ENCODE measurements around the gene OR52N4.
A peak's percentile ranks its signal among the peaks of the same experiment; 100 is the strongest.
"Not testable (repeated sequence)": the region's sequence is repeated elsewhere in the genome, so short reads cannot be mapped to it uniquely, and the experiment has no call there.

Gene OR52N4

GRCh38 chr11:5753943-5754342 lies at the start of gene OR52N4:
Gene OR52N4 (plus strand): TSS chr11:5754243. CDS start chr11:5754741, 498 bp downstream.
- H3K27ac ChIP-seq (ENCODE audit: low read depth, low read length) = no peak within 1 kb of the TSS
- no peaks in the 10 kb centered on the region for H3K36me3 ChIP-seq (ENCODE audit: insufficient read depth, low read length)
- no peaks in the 10 kb centered on the region for H3K79me2 ChIP-seq (ENCODE audit: control insufficient read depth, insufficient read depth, low read length, unreplicated experiment)
- no peak within 1 kb of the TSS for H3K4me3 ChIP-seq (ENCODE audit: low read depth, low read length)
- H3K4me1 ChIP-seq (ENCODE audit: control insufficient read depth, insufficient read depth, low read length, unreplicated experiment) = no peaks in the 10 kb centered on the region
- no peak within 1 kb of the TSS for H2AFZ ChIP-seq (ENCODE audit: low read length, unreplicated experiment)
- H3K27me3 ChIP-seq (ENCODE audit: insufficient read depth, low read length) = no peaks in the 10 kb centered on the region

DNA sequence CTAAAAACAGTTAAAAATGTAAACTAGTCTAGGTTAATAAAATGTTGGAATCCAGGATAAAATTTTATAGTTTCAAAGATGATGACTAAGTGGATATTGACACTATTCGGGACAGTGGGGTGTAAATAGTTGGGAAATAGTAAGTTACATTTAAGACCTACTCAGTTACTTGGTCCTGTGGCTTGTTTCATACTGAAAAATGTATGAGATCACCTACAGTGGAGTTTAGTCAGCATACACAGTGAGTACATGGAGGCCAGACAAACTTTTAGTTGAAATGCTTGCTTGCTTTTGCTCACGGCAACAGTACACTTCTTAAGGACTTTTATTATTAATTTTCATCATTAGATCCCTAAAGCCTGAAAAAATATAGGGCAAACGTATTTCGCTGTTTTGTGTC lies 48.4 kb upstream of the OR52N4 start:
- H3K27ac ChIP-seq (ENCODE audit: low read depth, low read length) = no peak overlapping the region
- H3K36me3 ChIP-seq (ENCODE audit: insufficient read depth, low read length) = peaks cover 65% of the 10 kb centered on the region
- H3K4me1 ChIP-seq (ENCODE audit: control insufficient read depth, insufficient read depth, low read length, unreplicated experiment) = no peaks in the 10 kb centered on the region
- H3K79me2 ChIP-seq (ENCODE audit: control insufficient read depth, insufficient read depth, low read length, unreplicated experiment) = peaks cover 3% of the 10 kb centered on the region
- no peaks in the 10 kb centered on the region for H3K27me3 ChIP-seq (ENCODE audit: insufficient read depth, low read length)
- no peak overlapping the region for H2AFZ ChIP-seq (ENCODE audit: low read length, unreplicated experiment)
- H3K4me3 ChIP-seq (ENCODE audit: low read depth, low read length) = no peak overlapping the region

DNA sequence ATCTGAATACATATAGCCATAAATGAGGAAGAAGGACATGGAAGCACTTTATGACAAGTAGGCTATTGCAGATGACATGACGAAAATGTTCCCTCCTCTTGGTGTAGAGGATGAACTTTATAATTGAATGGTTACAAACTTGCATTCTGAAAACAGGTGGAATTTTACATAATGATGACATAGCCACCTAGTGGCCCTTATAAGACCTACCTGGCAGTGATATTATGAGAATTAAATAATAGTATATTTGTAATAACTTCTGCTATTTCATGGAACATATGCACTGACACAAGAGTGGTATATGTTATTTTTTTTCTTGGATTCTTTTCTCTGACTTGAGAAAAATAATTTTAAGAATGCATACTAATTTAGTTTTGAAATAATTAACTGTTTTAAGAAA lies 41.5 kb upstream of the OR52N4 start:
- Histone ChIP-seq H3K79me2 (ENCODE audit: control insufficient read depth, insufficient read depth, low read length, unreplicated experiment) (no peaks in the 10 kb centered on the region), H3K27me3 (ENCODE audit: insufficient read depth, low read length) (no peaks in the 10 kb centered on the region), H3K4me3 (ENCODE audit: low read depth, low read length) (no peak overlapping the region), H3K36me3 (ENCODE audit: insufficient read depth, low read length) (peaks cover 19% of the 10 kb centered on the region), H3K27ac (ENCODE audit: low read depth, low read length) (no peak overlapping the region), H3K4me1 (ENCODE audit: control insufficient read depth, insufficient read depth, low read length, unreplicated experiment) (no peaks in the 10 kb centered on the region), H2AFZ (ENCODE audit: low read length, unreplicated experiment) (no peak overlapping the region)

GRCh38 chr11:5713695-5714094 lies 40.3 kb upstream of the OR52N4 start:
- Histone ChIP-seq H3K27ac (ENCODE audit: low read depth, low read length) (no peak overlapping the region), H3K27me3 (ENCODE audit: insufficient read depth, low read length) (no peaks in the 10 kb centered on the region), H2AFZ (ENCODE audit: low read length, unreplicated experiment) (no peak overlapping the region)

GRCh38 chr11:5716518-5716917 lies 37.5 kb upstream of the OR52N4 start:
- not testable (repeated sequence) for H3K4me1 ChIP-seq (ENCODE audit: control insufficient read depth, insufficient read depth, low read length, unreplicated experiment)
- peaks cover 16% of the 10 kb centered on the region; the same call in 1 of the 2 replicates for H3K27me3 ChIP-seq (ENCODE audit: insufficient read depth, low read length)

More at GRCh38 chr11:5713695-5714094, 40.3 kb upstream of the OR52N4 start:
- H3K36me3 ChIP-seq (ENCODE audit: insufficient read depth, low read length) = peaks cover 11% of the 10 kb centered on the region; the same call in 1 of the 2 replicates
- no peak overlapping the region for H3K4me3 ChIP-seq (ENCODE audit: low read depth, low read length)
- H3K4me1 ChIP-seq (ENCODE audit: control insufficient read depth, insufficient read depth, low read length, unreplicated experiment) = no peaks in the 10 kb centered on the region
- no peaks in the 10 kb centered on the region for H3K79me2 ChIP-seq (ENCODE audit: control insufficient read depth, insufficient read depth, low read length, unreplicated experiment)

GRCh38 chr11:5719703-5720495 lies 34.1 kb upstream of the OR52N4 start:
- Histone ChIP-seq H3K4me3 (ENCODE audit: low read depth, low read length) (no peak overlapping the region), H3K27ac (ENCODE audit: low read depth, low read length) (no peak overlapping the region), H2AFZ (ENCODE audit: low read length, unreplicated experiment) (no peak overlapping the region), H3K79me2 (ENCODE audit: control insufficient read depth, insufficient read depth, low read length, unreplicated experiment) (no peaks in the 10 kb centered on the region), H3K27me3 (ENCODE audit: insufficient read depth, low read length) (peaks cover 42% of the 10 kb centered on the region), H3K4me1 (ENCODE audit: control insufficient read depth, insufficient read depth, low read length, unreplicated experiment) (no peaks in the 10 kb centered on the region), H3K36me3 (ENCODE audit: insufficient read depth, low read length) (no peaks in the 10 kb centered on the region)

More at GRCh38 chr11:5716518-5716917, 37.5 kb upstream of the OR52N4 start:
- H2AFZ ChIP-seq (ENCODE audit: low read length, unreplicated experiment); H3K79me2 ChIP-seq (ENCODE audit: control insufficient read depth, insufficient read depth, low read length, unreplicated experiment); H3K27ac ChIP-seq (ENCODE audit: low read depth, low read length); H3K4me3 ChIP-seq (ENCODE audit: low read depth, low read length); H3K36me3 ChIP-seq (ENCODE audit: insufficient read depth, low read length): not testable (repeated sequence)

GRCh38 chr11:5722622-5723021 lies 31.4 kb upstream of the OR52N4 start:
- H3K4me1 ChIP-seq (ENCODE audit: control insufficient read depth, insufficient read depth, low read length, unreplicated experiment) = no peaks in the 10 kb centered on the region
- no peaks in the 10 kb centered on the region for H3K36me3 ChIP-seq (ENCODE audit: insufficient read depth, low read length)
- H3K4me3 ChIP-seq (ENCODE audit: low read depth, low read length) = no peak overlapping the region
- peaks cover 49% of the 10 kb centered on the region for H3K27me3 ChIP-seq (ENCODE audit: insufficient read depth, low read length)
- no peaks in the 10 kb centered on the region for H3K79me2 ChIP-seq (ENCODE audit: control insufficient read depth, insufficient read depth, low read length, unreplicated experiment)
- no peak overlapping the region for H2AFZ ChIP-seq (ENCODE audit: low read length, unreplicated experiment)
- no peak overlapping the region for H3K27ac ChIP-seq (ENCODE audit: low read depth, low read length)

DNA sequence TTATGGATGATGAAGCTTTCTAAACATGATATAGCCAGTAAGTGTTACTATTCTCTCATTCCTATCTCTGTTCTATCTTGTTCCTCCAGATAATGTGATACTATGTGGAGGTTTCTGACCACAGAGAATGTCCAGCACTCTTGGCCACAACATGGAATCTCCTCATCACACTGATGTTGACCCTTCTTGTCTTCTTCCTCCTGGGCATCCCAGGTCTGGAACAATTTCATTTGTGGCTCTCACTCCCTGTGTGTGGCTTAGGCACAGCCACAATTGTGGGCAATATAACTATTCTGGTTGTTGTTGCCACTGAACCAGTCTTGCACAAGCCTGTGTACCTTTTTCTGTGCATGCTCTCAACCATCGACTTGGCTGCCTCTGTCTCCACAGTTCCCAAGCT lies 27.7 kb upstream of the OR52N4 start:
- Histone ChIP-seq H2AFZ (ENCODE audit: low read length, unreplicated experiment) (no peak overlapping the region), H3K4me3 (ENCODE audit: low read depth, low read length) (no peak overlapping the region), H3K4me1 (ENCODE audit: control insufficient read depth, insufficient read depth, low read length, unreplicated experiment) (no peaks in the 10 kb centered on the region), H3K79me2 (ENCODE audit: control insufficient read depth, insufficient read depth, low read length, unreplicated experiment) (no peaks in the 10 kb centered on the region), H3K27ac (ENCODE audit: low read depth, low read length) (no peak overlapping the region), H3K27me3 (ENCODE audit: insufficient read depth, low read length) (peaks cover 58% of the 10 kb centered on the region), H3K36me3 (ENCODE audit: insufficient read depth, low read length) (no peaks in the 10 kb centered on the region)

DNA sequence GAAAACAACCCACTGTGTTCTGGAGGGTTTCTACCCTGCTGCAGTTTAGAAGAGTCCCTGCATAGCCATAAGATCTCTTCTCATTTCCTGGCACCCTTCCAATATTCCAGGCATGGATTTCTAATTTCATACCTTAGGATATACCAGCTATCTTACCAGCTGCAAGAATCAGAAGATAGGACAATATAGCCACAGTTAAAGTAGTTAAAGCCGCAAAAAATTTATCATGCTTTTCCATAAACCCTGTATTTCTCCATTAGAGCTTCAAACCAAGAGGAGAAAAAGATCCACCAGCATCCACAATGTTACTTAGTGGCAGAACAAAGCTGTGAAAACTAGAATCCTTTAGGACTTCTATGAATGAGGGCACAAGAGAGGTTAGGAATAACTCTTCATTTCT lies 26.4 kb upstream of the OR52N4 start:
- no peak overlapping the region for H3K27ac ChIP-seq (ENCODE audit: low read depth, low read length)
- no peaks in the 10 kb centered on the region for H3K79me2 ChIP-seq (ENCODE audit: control insufficient read depth, insufficient read depth, low read length, unreplicated experiment)
- no peak overlapping the region for H3K4me3 ChIP-seq (ENCODE audit: low read depth, low read length)
- H2AFZ ChIP-seq (ENCODE audit: low read length, unreplicated experiment) = no peak overlapping the region
- no peaks in the 10 kb centered on the region for H3K4me1 ChIP-seq (ENCODE audit: control insufficient read depth, insufficient read depth, low read length, unreplicated experiment)
- H3K27me3 ChIP-seq (ENCODE audit: insufficient read depth, low read length) = peaks cover 55% of the 10 kb centered on the region
- no peaks in the 10 kb centered on the region for H3K36me3 ChIP-seq (ENCODE audit: insufficient read depth, low read length)

- Histone ChIP-seq H2AFZ (ENCODE audit: low read length, unreplicated experiment) (no peak within 1 kb of the TSS), H3K4me1 (ENCODE audit: control insufficient read depth, insufficient read depth, low read length, unreplicated experiment) (peaks cover 28% of the 10 kb centered on the region), H3K36me3 (ENCODE audit: insufficient read depth, low read length) (no peaks in the 10 kb centered on the region), H3K27me3 (ENCODE audit: insufficient read depth, low read length) (peaks cover 2% of the 10 kb centered on the region), H3K79me2 (ENCODE audit: control insufficient read depth, insufficient read depth, low read length, unreplicated experiment) (no peaks in the 10 kb centered on the region), H3K4me3 (ENCODE audit: low read depth, low read length) (no peak within 1 kb of the TSS), H3K27ac (ENCODE audit: low read depth, low read length) (peak within 1 kb of the TSS; percentile 66)
These were observed 17.6 kb upstream of the OR52N4 start, which contains the start of gene OR56B1 for GRCh38 chr11:5736396-5736795. Gene OR56B1 (plus strand): TSS chr11:5736448. CDS start chr11:5736517, 69 bp downstream.

DNA sequence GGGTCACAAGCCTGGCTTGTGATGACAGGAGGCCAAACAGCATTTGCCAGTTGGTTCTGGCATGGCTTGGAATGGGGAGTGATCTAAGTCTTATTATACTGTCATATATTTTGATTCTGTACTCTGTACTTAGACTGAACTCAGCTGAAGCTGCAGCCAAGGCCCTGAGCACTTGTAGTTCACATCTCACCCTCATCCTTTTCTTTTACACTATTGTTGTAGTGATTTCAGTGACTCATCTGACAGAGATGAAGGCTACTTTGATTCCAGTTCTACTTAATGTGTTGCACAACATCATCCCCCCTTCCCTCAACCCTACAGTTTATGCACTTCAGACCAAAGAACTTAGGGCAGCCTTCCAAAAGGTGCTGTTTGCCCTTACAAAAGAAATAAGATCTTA lies 17.0 kb upstream of the OR52N4 start:
- peak overlapping the region; percentile 66 for H3K27ac ChIP-seq (ENCODE audit: low read depth, low read length)
- H3K79me2 ChIP-seq (ENCODE audit: control insufficient read depth, insufficient read depth, low read length, unreplicated experiment) = no peaks in the 10 kb centered on the region
- H3K36me3 ChIP-seq (ENCODE audit: insufficient read depth, low read length) = no peaks in the 10 kb centered on the region
- no peak overlapping the region for H2AFZ ChIP-seq (ENCODE audit: low read length, unreplicated experiment)
- H3K4me1 ChIP-seq (ENCODE audit: control insufficient read depth, insufficient read depth, low read length, unreplicated experiment) = peaks cover 28% of the 10 kb centered on the region
- no peak overlapping the region for H3K4me3 ChIP-seq (ENCODE audit: low read depth, low read length)
- H3K27me3 ChIP-seq (ENCODE audit: insufficient read depth, low read length) = peaks cover 7% of the 10 kb centered on the region
